ENCODE data around the gene C1QTNF6.

- TF ChIP-seq, protein P1, sequence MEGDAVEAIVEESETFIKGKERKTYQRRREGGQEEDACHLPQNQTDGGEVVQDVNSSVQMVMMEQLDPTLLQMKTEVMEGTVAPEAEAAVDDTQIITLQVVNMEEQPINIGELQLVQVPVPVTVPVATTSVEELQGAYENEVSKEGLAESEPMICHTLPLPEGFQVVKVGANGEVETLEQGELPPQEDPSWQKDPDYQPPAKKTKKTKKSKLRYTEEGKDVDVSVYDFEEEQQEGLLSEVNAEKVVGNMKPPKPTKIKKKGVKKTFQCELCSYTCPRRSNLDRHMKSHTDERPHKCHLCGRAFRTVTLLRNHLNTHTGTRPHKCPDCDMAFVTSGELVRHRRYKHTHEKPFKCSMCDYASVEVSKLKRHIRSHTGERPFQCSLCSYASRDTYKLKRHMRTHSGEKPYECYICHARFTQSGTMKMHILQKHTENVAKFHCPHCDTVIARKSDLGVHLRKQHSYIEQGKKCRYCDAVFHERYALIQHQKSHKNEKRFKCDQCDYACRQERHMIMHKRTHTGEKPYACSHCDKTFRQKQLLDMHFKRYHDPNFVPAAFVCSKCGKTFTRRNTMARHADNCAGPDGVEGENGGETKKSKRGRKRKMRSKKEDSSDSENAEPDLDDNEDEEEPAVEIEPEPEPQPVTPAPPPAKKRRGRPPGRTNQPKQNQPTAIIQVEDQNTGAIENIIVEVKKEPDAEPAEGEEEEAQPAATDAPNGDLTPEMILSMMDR (IDR thresholded peaks at IDR 0.05): no peak
- TF ChIP-seq POLR2A (IDR thresholded peaks at IDR 0.05): no peak
These were observed 15.5 kb downstream of the C1QTNF6 start for GRCh38 chr22:37172266-37173245.

Data from adrenal gland (tissue), 5 donors.